PC-3 (cell line): ENCODE results near the gene ZNF341. TPM values are rescaled to one million over a fixed set of nuclear protein-coding genes. Genes with fewer than 3 reads are reported as not detected.

Source experiments
- ATAC-seq: fragments of 200-7000 bp; cut with Tn5 transposase; 2 replicates; pipeline ENCODE4 v1.9.1; 2020; ENCODE audit warnings: mild to moderate bottlenecking, moderate library complexity
- BruUV-seq: library from RNA; stranded (reverse); fragments of 400-500 nt; replicated peaks from 2 replicates; lab custom pipeline; 2021; lab: Mats Ljungman, UMichigan
- CTCF ChIA-PET: fragments of 300-600 bp; sonication (Branson Sonifier 250); formaldehyde crosslinking; loops from one replicate; lab custom pipeline; 2022; ENCODE audit warnings: antibody characterized with exemption; lab: Charles Lee
- POLR2A ChIA-PET: fragments of 300-600 bp; sonication (Branson Sonifier 250); formaldehyde crosslinking; loops from one replicate; lab custom pipeline; 2022; ENCODE audit warnings: antibody characterized with exemption; ENCODE audit not compliant: unreplicated experiment; lab: Charles Lee
- DNase-seq: peaks from one replicate; pipeline ENCODE4 v3.0.0-alpha.2; 2015
- H2AFZ ChIP-seq: fragments of 300-600 bp; sonication (generic); 2 replicates; pipeline ENCODE4 v1.6.0; 2016; ENCODE audit warnings: antibody characterized with exemption, low read length
- H3F3A ChIP-seq: fragments of 300-600 bp; sonication (generic); one replicate; pipeline ENCODE4 v1.6.0; 2017; ENCODE audit warnings: antibody characterized with exemption, low read length, control low read depth, mild to moderate bottlenecking; ENCODE audit not compliant: unreplicated experiment
- H3K27ac ChIP-seq: fragments of 300-600 bp; sonication (generic); 2 replicates; pipeline ENCODE4 v1.5.1; 2016; ENCODE audit warnings: mild to moderate bottlenecking, low read length
- H3K27me3 ChIP-seq: fragments of 300-600 bp; sonication (generic); 2 replicates; pipeline ENCODE4 v1.6.1; 2016; ENCODE audit warnings: low read length, mixed read lengths
- H3K36me3 ChIP-seq: fragments of 300-600 bp; sonication (generic); 2 replicates; pipeline ENCODE4 v1.6.1; 2016; ENCODE audit warnings: low read depth, mixed run types, low read length, mixed read lengths
- H3K4me1 ChIP-seq: fragments of 300-600 bp; sonication (generic); 2 replicates; pipeline ENCODE4 v1.5.1; 2016; ENCODE audit warnings: low read length; ENCODE audit not compliant: insufficient read depth
- H3K4me2 ChIP-seq: fragments of 300-600 bp; sonication (generic); 2 replicates; pipeline ENCODE4 v1.6.0; 2016; ENCODE audit warnings: low read length
- H3K4me3 ChIP-seq: fragments of 300-600 bp; sonication (generic); 2 replicates; pipeline ENCODE4 v1.5.1; 2016; ENCODE audit warnings: mild to moderate bottlenecking, low read length, mixed read lengths
- H3K79me2 ChIP-seq: fragments of 300-600 bp; sonication (generic); 2 replicates; pipeline ENCODE4 v1.6.1; 2017; ENCODE audit warnings: low read length, mixed read lengths
- H3K9ac ChIP-seq: fragments of 300-600 bp; sonication (generic); 2 replicates; pipeline ENCODE4 v1.6.0; 2016; ENCODE audit warnings: mild to moderate bottlenecking, low read length
- H3K9me2 ChIP-seq: fragments of 300-600 bp; sonication (generic); replicated peaks from 2 replicates; pipeline ENCODE4 v1.6.1; 2016; ENCODE audit warnings: mixed run types, low read length, mixed read lengths
- H3K9me3 ChIP-seq: fragments of 300-600 bp; sonication (generic); 2 replicates; pipeline ENCODE4 v1.6.1; 2016; ENCODE audit warnings: low read length, mixed read lengths
- H4K20me1 ChIP-seq: fragments of 300-600 bp; sonication (generic); 2 replicates; pipeline ENCODE4 v1.6.1; 2016; ENCODE audit warnings: low read length, mixed read lengths
- EZH2 ChIP-seq: fragments of 300-600 bp; sonication (generic); IDR thresholded peaks from one replicate; pipeline ENCODE4 v1.6.1; 2017; ENCODE audit warnings: antibody characterized with exemption, mild to moderate bottlenecking, low read length; ENCODE audit not compliant: unreplicated experiment
- EZH2phosphoT487 ChIP-seq: fragments of 300-600 bp; sonication (generic); IDR thresholded peaks from 2 replicates; pipeline ENCODE4 v1.6.1; 2018; ENCODE audit warnings: mild to moderate bottlenecking, antibody characterized with exemption, low read length, borderline replicate concordance
- intact Hi-C: fragments of 100-400 bp; cut with micrococcal nuclease; formaldehyde crosslinking; loops from 2 replicates; pipeline ENCODE4 v1.9.0; 2023
- total RNA-seq: library from RNA; depleted of rRNA; stranded (reverse); fragments of >200 nt; gene quantifications from 2 replicates; pipeline ENCODE4 v1.2.3, GENCODE V29; 2014
- TF ChIP-seq, protein P1 (sequence below): fragments of 300-600 bp; sonication (generic); conservative IDR thresholded peaks from 2 replicates; pipeline ENCODE4 v1.5.1; 2017; ENCODE audit warnings: antibody characterized with exemption, low read depth, mild to moderate bottlenecking, low read length

Gene ZNF341
- total RNA-seq, 1 experiment from 2014 or later = 4.4 TPM

DNA sequence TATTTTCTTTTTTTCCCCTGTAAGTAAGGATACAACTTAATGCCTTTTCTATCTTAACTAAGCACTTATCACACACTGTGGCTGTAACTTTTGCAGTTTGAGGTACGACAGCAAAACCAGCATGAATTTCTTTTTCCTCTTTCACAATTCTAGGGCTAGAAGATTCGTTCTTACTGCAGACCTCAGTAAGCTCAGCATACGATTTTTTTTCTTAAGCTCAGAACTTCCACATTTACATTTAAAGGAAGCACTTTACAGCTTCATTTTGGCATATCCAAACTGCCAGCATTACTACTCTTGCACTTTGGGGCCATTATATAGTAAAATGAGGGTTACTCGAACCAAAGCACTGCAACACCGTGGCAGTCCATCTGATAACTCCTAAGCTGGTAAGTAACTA lies 78.5 kb downstream of the ZNF341 start:
- Histone ChIP-seq H3K9me3 (no peaks in the 10 kb centered on the region), H3K4me1 (peaks cover 27% of the 10 kb centered on the region), H3K9me2 (no peaks in the 10 kb centered on the region), H3K36me3 (no peaks in the 10 kb centered on the region), H4K20me1 (peaks cover 19% of the 10 kb centered on the region), H2AFZ (peak overlapping the region; percentile 38; the same call in 1 of the 2 replicates), H3K4me2 (no peak overlapping the region), H3K27ac (no peak overlapping the region), H3F3A (no peaks in the 10 kb centered on the region), H3K4me3 (no peak overlapping the region), H3K27me3 (no peaks in the 10 kb centered on the region), H3K79me2 (peaks cover 40% of the 10 kb centered on the region), H3K9ac (no peak overlapping the region)
- TF ChIP-seq, protein P1, sequence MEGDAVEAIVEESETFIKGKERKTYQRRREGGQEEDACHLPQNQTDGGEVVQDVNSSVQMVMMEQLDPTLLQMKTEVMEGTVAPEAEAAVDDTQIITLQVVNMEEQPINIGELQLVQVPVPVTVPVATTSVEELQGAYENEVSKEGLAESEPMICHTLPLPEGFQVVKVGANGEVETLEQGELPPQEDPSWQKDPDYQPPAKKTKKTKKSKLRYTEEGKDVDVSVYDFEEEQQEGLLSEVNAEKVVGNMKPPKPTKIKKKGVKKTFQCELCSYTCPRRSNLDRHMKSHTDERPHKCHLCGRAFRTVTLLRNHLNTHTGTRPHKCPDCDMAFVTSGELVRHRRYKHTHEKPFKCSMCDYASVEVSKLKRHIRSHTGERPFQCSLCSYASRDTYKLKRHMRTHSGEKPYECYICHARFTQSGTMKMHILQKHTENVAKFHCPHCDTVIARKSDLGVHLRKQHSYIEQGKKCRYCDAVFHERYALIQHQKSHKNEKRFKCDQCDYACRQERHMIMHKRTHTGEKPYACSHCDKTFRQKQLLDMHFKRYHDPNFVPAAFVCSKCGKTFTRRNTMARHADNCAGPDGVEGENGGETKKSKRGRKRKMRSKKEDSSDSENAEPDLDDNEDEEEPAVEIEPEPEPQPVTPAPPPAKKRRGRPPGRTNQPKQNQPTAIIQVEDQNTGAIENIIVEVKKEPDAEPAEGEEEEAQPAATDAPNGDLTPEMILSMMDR = no peak
- no peak for TF ChIP-seq EZH2
- no peak for TF ChIP-seq EZH2phosphoT487
- no TSS peak for BruUV-seq
- ATAC-seq = no peak
- CTCF ChIA-PET = no interaction called here
- DNase-seq = no peak
- POLR2A ChIA-PET = interaction anchor here (0.6 kb wide), 1 partner anchor 12 kb away, joined by 5 read pairs; no protein-coding TSS in a partner anchor
- intact Hi-C loops = loop anchor here (10.0 kb wide), 1 partner anchor 185 kb away; the partner anchor contains the start of gene RALY

GRCh38 chr20:33810885-33811775 lies 79.3 kb downstream of the ZNF341 start, which contains the start of gene CHMP4B:
TSS of gene CHMP4B (plus strand) at chr20:33811348. CDS start at chr20:33811469, 121 bp downstream.
- CTCF ChIA-PET = interaction anchor here (0.7 kb wide), 2 partner anchors 7 to 17 kb away, joined by 3 read pairs; no protein-coding TSS in a partner anchor
- BruUV-seq = no TSS peak

More at GRCh38 chr20:33810885-33811775, 79.3 kb downstream of the ZNF341 start, which contains the start of gene CHMP4B:
- Histone ChIP-seq H3K27ac (peak within 1 kb of the TSS; percentile 87), H3K79me2 (peaks cover 49% of the 10 kb centered on the region), H3K27me3 (no peaks in the 10 kb centered on the region), H3K9me3 (no peaks in the 10 kb centered on the region), H3K36me3 (no peaks in the 10 kb centered on the region), H3K9ac (peak within 1 kb of the TSS; percentile 96), H3K4me3 (peak within 1 kb of the TSS; percentile 89), H4K20me1 (peaks cover 26% of the 10 kb centered on the region), H3F3A (no peaks in the 10 kb centered on the region), H3K4me2 (peak within 1 kb of the TSS; percentile 99), H3K9me2 (no peaks in the 10 kb centered on the region), H3K4me1 (peaks cover 30% of the 10 kb centered on the region), H2AFZ (peak within 1 kb of the TSS; percentile 60)
- peak; percentile 99 for DNase-seq
- POLR2A ChIA-PET = interaction anchor here (0.6 kb wide), 1 partner anchor 204 kb away, joined by 5 read pairs; no protein-coding TSS in a partner anchor
- peak; percentile 88 for ATAC-seq
- TF ChIP-seq EZH2 (no peak), EZH2phosphoT487 (no peak)
- TF ChIP-seq, protein P1 = no peak
- intact Hi-C loops = loop anchor here (1.0 to 10.0 kb wide), 3 partner anchors 22 to 184 kb away; partner anchors contain the start of gene RALY
